WTC11 (cell line): ENCODE measurements around the gene MORN1. TPM values are rescaled to one million over a fixed set of nuclear protein-coding genes. Genes with fewer than 3 reads are reported as not detected.

Source experiments
- ATAC-seq: fragments of 200-7000 bp; cut with Tn5 transposase; 2 replicates; pipeline ENCODE4 v1.10.0; 2021; ENCODE audit warnings: mild to moderate bottlenecking, moderate library complexity
- CTCF ChIA-PET: fragments of 300-600 bp; sonication (Branson Sonifier 250); formaldehyde crosslinking; loops from one replicate; lab custom pipeline; 2021; ENCODE audit warnings: antibody characterized with exemption; lab: Charles Lee
- POLR2A ChIA-PET: fragments of 350-600 bp; sonication (Branson Sonifier 250); formaldehyde crosslinking; loops from one replicate; lab custom pipeline; 2021; ENCODE audit warnings: antibody characterized with exemption; lab: Charles Lee
- DNase-seq: peaks from one replicate; pipeline ENCODE4 v3.0.0; 2021; ENCODE audit warnings: low spot score
- H3K27ac Mint-ChIP-seq: 2 replicates; pipeline ENCODE4 v1.8.0; 2021; ENCODE audit warnings: mixed read lengths
- H3K27me3 Mint-ChIP-seq: 2 replicates; pipeline ENCODE4 v1.8.0; 2021; ENCODE audit warnings: low read depth, mild to moderate bottlenecking, moderate library complexity, mixed read lengths
- H3K36me3 Mint-ChIP-seq: 2 replicates; pipeline ENCODE4 v1.8.0; 2021; ENCODE audit warnings: mixed read lengths
- H3K4me1 Mint-ChIP-seq: 2 replicates; pipeline ENCODE4 v1.8.0; 2022; ENCODE audit warnings: mixed read lengths
- H3K4me3 Mint-ChIP-seq: 2 replicates; pipeline ENCODE4 v1.8.0; 2021; ENCODE audit warnings: mild to moderate bottlenecking, moderate library complexity, mixed read lengths
- H3K9me3 Mint-ChIP-seq: 2 replicates; pipeline ENCODE4 v1.8.0; 2021; ENCODE audit warnings: mixed read lengths
- ATF1 ChIP-seq: sonication (generic); formaldehyde crosslinking; IDR thresholded peaks from 2 replicates; pipeline ENCODE4 v1.8.1; 2023; ENCODE audit warnings: mild to moderate bottlenecking, moderate library complexity, missing genetic modification reagents
- ATF3 ChIP-seq: sonication (generic); formaldehyde crosslinking; conservative IDR thresholded peaks from 2 replicates; pipeline ENCODE4 v1.8.1; 2022; ENCODE audit warnings: mild to moderate bottlenecking, missing genetic modification reagents
- HMGXB4 ChIP-seq: sonication (generic); formaldehyde crosslinking; IDR thresholded peaks from 2 replicates; pipeline ENCODE4 v1.8.1; 2023; ENCODE audit warnings: mild to moderate bottlenecking, moderate library complexity, missing genetic modification reagents
- NR1H2 ChIP-seq: sonication (generic); formaldehyde crosslinking; IDR thresholded peaks from 2 replicates; pipeline ENCODE4 v1.9.0; 2021; ENCODE audit warnings: mild to moderate bottlenecking, moderate library complexity, missing genetic modification reagents
- USF2 ChIP-seq: sonication (generic); formaldehyde crosslinking; IDR thresholded peaks from 2 replicates; pipeline ENCODE4 v1.8.1; 2023; ENCODE audit warnings: mild to moderate bottlenecking, missing genetic modification reagents, moderate library complexity
- ZBTB21 ChIP-seq: sonication (generic); formaldehyde crosslinking; IDR thresholded peaks from 2 replicates; pipeline ENCODE4 v1.8.1; 2023; ENCODE audit warnings: mild to moderate bottlenecking, missing genetic modification reagents, borderline replicate concordance
- ZNF121 ChIP-seq: sonication (generic); formaldehyde crosslinking; IDR thresholded peaks from 2 replicates; pipeline ENCODE4 v1.8.0; 2023; ENCODE audit warnings: missing genetic modification reagents
- ZNF416 ChIP-seq: fragments of 250-450 bp; sonication (Bioruptor Pico); IDR thresholded peaks from 2 replicates; pipeline ENCODE4 v1.9.0; 2021; ENCODE audit warnings: mild to moderate bottlenecking, inconsistent platforms
- ZNF425 ChIP-seq: fragments of 250-450 bp; sonication (Bioruptor Pico); conservative IDR thresholded peaks from 2 replicates; pipeline ENCODE4 v1.9.0; 2021; ENCODE audit warnings: mild to moderate bottlenecking
- ZNF512 ChIP-seq: sonication (generic); formaldehyde crosslinking; IDR thresholded peaks from 2 replicates; pipeline ENCODE4 v1.8.1; 2022; ENCODE audit warnings: missing genetic modification reagents, borderline replicate concordance
- total RNA-seq: library from RNA; stranded (reverse); gene quantifications from 3 replicates; pipeline ENCODE4 v1.2.3, GENCODE V29; 2021
- TF ChIP-seq, protein P1 (sequence below): sonication (generic); formaldehyde crosslinking; IDR thresholded peaks from 2 replicates; pipeline ENCODE4 v1.8.1; 2022; ENCODE audit warnings: low read depth, mild to moderate bottlenecking, moderate library complexity, missing genetic modification reagents, borderline replicate concordance
- TF ChIP-seq, protein P2 (sequence below): fragments of 250-450 bp; sonication (Bioruptor Pico); IDR thresholded peaks from 2 replicates; pipeline ENCODE4 v2.1.2; 2022; ENCODE audit warnings: mild to moderate bottlenecking, moderate library complexity

MORN1 gene
- total RNA-seq, 1 experiment from 2014 or later = 14.5 TPM

DNA sequence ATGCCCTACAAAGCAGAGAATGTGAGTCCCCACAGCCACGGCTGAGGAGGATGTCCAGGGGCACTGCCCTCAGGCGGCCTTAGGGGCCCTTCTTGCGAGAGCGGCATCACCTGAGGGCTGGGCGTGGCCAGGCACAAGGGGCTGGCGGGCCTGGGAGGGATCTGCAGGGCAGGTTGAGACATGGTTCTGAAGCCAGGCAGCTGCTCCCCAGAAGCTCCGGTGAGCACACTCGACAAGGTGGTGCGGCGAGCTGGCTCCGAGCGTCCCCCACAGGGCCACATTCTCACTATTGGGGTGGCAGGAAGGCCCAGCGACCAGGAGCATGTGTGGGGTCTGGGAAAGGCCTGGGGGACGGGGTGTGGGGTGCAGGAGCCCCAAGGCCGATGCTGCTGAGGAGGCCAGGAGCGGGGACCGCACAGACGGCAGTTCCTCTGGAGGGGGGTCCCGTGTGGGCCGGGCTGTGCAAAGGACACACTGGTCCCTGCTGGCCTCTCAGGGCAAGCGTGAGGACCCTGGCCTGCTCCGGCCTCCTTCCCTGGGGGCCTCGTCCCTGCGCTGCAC, 47.2 kb downstream of the MORN1 start:
- CTCF ChIA-PET = interaction anchor here (1.1 to 1.6 kb wide), 3 partner anchors 38 to 170 kb away, joined by 3 to 12 read pairs (median 3); no protein-coding TSS in a partner anchor
- H3K36me3 Mint-ChIP-seq = no peaks in the 10 kb centered on the region
- no peak for TF ChIP-seq ZNF512 (CRISPR knock-in tag)
- no peak for TF ChIP-seq ATF1 (CRISPR knock-in tag)
- TF ChIP-seq, protein P1, sequence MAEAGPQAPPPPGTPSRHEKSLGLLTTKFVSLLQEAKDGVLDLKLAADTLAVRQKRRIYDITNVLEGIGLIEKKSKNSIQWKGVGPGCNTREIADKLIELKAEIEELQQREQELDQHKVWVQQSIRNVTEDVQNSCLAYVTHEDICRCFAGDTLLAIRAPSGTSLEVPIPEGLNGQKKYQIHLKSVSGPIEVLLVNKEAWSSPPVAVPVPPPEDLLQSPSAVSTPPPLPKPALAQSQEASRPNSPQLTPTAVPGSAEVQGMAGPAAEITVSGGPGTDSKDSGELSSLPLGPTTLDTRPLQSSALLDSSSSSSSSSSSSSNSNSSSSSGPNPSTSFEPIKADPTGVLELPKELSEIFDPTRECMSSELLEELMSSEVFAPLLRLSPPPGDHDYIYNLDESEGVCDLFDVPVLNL (CRISPR knock-in tag) = no peak
- TF ChIP-seq NR1H2 (CRISPR knock-in tag) = no peak
- TF ChIP-seq, protein P2, sequence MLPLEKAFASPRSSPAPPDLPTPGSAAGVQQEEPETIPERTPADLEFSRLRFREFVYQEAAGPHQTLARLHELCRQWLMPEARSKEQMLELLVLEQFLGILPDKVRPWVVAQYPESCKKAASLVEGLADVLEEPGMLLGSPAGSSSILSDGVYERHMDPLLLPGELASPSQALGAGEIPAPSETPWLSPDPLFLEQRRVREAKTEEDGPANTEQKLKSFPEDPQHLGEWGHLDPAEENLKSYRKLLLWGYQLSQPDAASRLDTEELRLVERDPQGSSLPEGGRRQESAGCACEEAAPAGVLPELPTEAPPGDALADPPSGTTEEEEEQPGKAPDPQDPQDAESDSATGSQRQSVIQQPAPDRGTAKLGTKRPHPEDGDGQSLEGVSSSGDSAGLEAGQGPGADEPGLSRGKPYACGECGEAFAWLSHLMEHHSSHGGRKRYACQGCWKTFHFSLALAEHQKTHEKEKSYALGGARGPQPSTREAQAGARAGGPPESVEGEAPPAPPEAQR = no peak
- no peak for TF ChIP-seq USF2 (CRISPR knock-in tag)

GRCh38 chr1:2343023-2343935, 48.1 kb downstream of the MORN1 start:
- CTCF ChIA-PET = interaction anchor here (1.1 to 1.6 kb wide), 3 partner anchors 28 to 169 kb away, joined by 3 to 12 read pairs (median 4); no protein-coding TSS in a partner anchor

More for the DNA sequence above, 47.2 kb downstream of the MORN1 start:
- H3K27me3 Mint-ChIP-seq = no peaks in the 10 kb centered on the region; the same call in 1 of the 2 replicates
- no peaks in the 10 kb centered on the region for H3K4me1 Mint-ChIP-seq
- ATAC-seq (no peak), DNase-seq (no peak)
- H3K4me3 Mint-ChIP-seq = no peak overlapping the region
- H3K9me3 Mint-ChIP-seq = no peaks in the 10 kb centered on the region
- POLR2A ChIA-PET = no interaction called here
- H3K27ac Mint-ChIP-seq = no peak overlapping the region

More at GRCh38 chr1:2343023-2343935, 48.1 kb downstream of the MORN1 start:
- Mint-ChIP-seq H3K36me3 (no peaks in the 10 kb centered on the region), H3K4me3 (no peak overlapping the region), H3K27me3 (no peaks in the 10 kb centered on the region; the same call in 1 of the 2 replicates), H3K9me3 (no peaks in the 10 kb centered on the region), H3K27ac (no peak overlapping the region), H3K4me1 (no peaks in the 10 kb centered on the region)
- TF ChIP-seq ZNF121 (CRISPR knock-in tag) (no peak), ZNF425 (CRISPR knock-in tag) (no peak), ATF3 (CRISPR knock-in tag) (no peak), ZNF416 (CRISPR knock-in tag) (no peak), HMGXB4 (CRISPR knock-in tag) (no peak), ZBTB21 (CRISPR knock-in tag) (no peak)
- ATAC-seq = no peak
- no peak for DNase-seq
- POLR2A ChIA-PET = no interaction called here
